ENCODE data around the gene MRPL49. TPM values are rescaled to one million over a fixed set of nuclear protein-coding genes. Genes with fewer than 3 reads are reported as not detected.
A peak's percentile ranks its signal among the peaks of the same experiment; 100 is the strongest.

The MRPL49 gene
- total and polyA plus RNA-seq, 12 donors = 32.7 to 180 (median 125) TPM

GRCh38 chr11:65151331-65151899 is 29.3 kb downstream of the MRPL49 start:
- peak overlapping the region in 4 of 5 donors; percentile 4 to 82 (median 64) for H3K27ac ChIP-seq
- TF ChIP-seq POLR2A (IDR thresholded peaks at IDR 0.05) = no peak
- TF ChIP-seq CTCF (IDR thresholded peaks at IDR 0.05) = no peak
- H3K4me3 ChIP-seq = no peak overlapping the region
- peaks cover 0 to 17% of the 10 kb centered on the region in 2 donors for H3K4me1 ChIP-seq (replicated peaks in 1 of 2)
- 64 to 76% (median 74%) methylated on average over 3 of the region's 3 CpGs for WGBS, 4 donors
- intact Hi-C loops (cut with DNase I) = no loop called here
- no peaks in the 10 kb centered on the region for H3K9me3 ChIP-seq (replicated peaks in 1 of 3)
- no peak for DNase-seq
- H3K27me3 ChIP-seq = no peaks in the 10 kb centered on the region
- no peaks in the 10 kb centered on the region for H3K36me3 ChIP-seq (replicated peaks in 1 of 2)

GRCh38 chr11:65152122-65152521 is 30.0 kb downstream of the MRPL49 start:
- no peak for DNase-seq
- Histone ChIP-seq H3K27ac (no peak overlapping the region), H3K27me3 (no peaks in the 10 kb centered on the region), H3K4me1 (replicated peaks in 1 of 2) (peaks cover 0 to 17% of the 10 kb centered on the region in 2 donors), H3K9me3 (replicated peaks in 1 of 3) (no peaks in the 10 kb centered on the region), H3K4me3 (no peak overlapping the region), H3K36me3 (replicated peaks in 1 of 2) (no peaks in the 10 kb centered on the region)
- intact Hi-C loops (cut with DNase I) = no loop called here
- TF ChIP-seq POLR2A (IDR thresholded peaks at IDR 0.05) (no peak), CTCF (IDR thresholded peaks at IDR 0.05) (no peak)
- 62 to 80% (median 65%) methylated on average over 2 of the region's 2 CpGs for WGBS, 4 donors

- no peaks in the 10 kb centered on the region for H3K36me3 ChIP-seq (replicated peaks in 1 of 2)
- 91 to 99% (median 96%) methylated on average over 3 of the region's 3 CpGs for WGBS, 4 donors
- no peak for DNase-seq
- peaks cover 0 to 1% of the 10 kb centered on the region in 2 donors for H3K4me1 ChIP-seq (replicated peaks in 1 of 2)
- H3K9me3 ChIP-seq (replicated peaks in 1 of 3) = no peaks in the 10 kb centered on the region
- no peak overlapping the region for H3K27ac ChIP-seq
- intact Hi-C loops (cut with DNase I) = no loop called here
- H3K4me3 ChIP-seq = no peak overlapping the region
- H3K27me3 ChIP-seq = no peaks in the 10 kb centered on the region
- TF ChIP-seq CTCF (IDR thresholded peaks at IDR 0.05) (no peak), POLR2A (IDR thresholded peaks at IDR 0.05) (no peak)
Observed at GRCh38 chr11:65156256-65156655, 34.1 kb downstream of the MRPL49 start.

- Histone ChIP-seq H3K27me3 (no peaks in the 10 kb centered on the region), H3K4me1 (replicated peaks in 1 of 2) (no peaks in the 10 kb centered on the region), H3K9me3 (replicated peaks in 1 of 3) (no peaks in the 10 kb centered on the region), H3K27ac (no peak overlapping the region), H3K36me3 (replicated peaks in 1 of 2) (no peaks in the 10 kb centered on the region), H3K4me3 (no peak overlapping the region)
- 86 to 99% (median 93%) methylated on average over 3 of the region's 3 CpGs; no CpG with 5 or more reads in 1 of the 4 donors for WGBS, 4 donors
- intact Hi-C loops (cut with DNase I) = no loop called here
- TF ChIP-seq POLR2A (IDR thresholded peaks at IDR 0.05) = no peak
- no peak for TF ChIP-seq CTCF (IDR thresholded peaks at IDR 0.05)
- DNase-seq = peak in 1 of 7 donors; percentile 11
Observed at GRCh38 chr11:65156926-65157325, 34.8 kb downstream of the MRPL49 start.

All from adrenal gland (tissue), 12 donors.